DND-41 (cell line): Measurements from ENCODE around the gene MTREX.

Experiments
- ATAC-seq: fragments of 200-7000 bp; cut with Tn5 transposase; 3 replicates; pipeline ENCODE4 v1.9.1; 2021; ENCODE audit warnings: low read depth; ENCODE audit not compliant: insufficient read depth
- DNase-seq: peaks from one replicate; pipeline ENCODE4 v3.0.0-alpha.2; 2020
- H2AFZ ChIP-seq: 2 replicates; pipeline ENCODE4 v1.6.0; 2012; ENCODE audit warnings: low read depth, low read length
- H3K27ac ChIP-seq: 2 replicates; pipeline ENCODE4 v1.5.1; 2012; ENCODE audit warnings: low read length, inconsistent platforms
- H3K27me3 ChIP-seq: fragments of 200-600 bp; sonication (generic); 2 replicates; pipeline ENCODE4 v1.6.0; 2012; ENCODE audit warnings: low read length, mild to moderate bottlenecking, inconsistent platforms; ENCODE audit not compliant: insufficient read depth, poor library complexity
- H3K36me3 ChIP-seq: 2 replicates; pipeline ENCODE4 v1.5.1; 2012; ENCODE audit warnings: low read length, inconsistent platforms; ENCODE audit not compliant: insufficient read depth
- H3K4me1 ChIP-seq: 2 replicates; pipeline ENCODE4 v1.5.1; 2012; ENCODE audit warnings: mild to moderate bottlenecking, low read length; ENCODE audit not compliant: insufficient read depth
- H3K4me2 ChIP-seq: 2 replicates; pipeline ENCODE4 v1.6.0; 2012; ENCODE audit warnings: mild to moderate bottlenecking, moderate library complexity, low read length, inconsistent platforms; ENCODE audit not compliant: insufficient read depth
- H3K4me3 ChIP-seq, 2 experiments: fragments of 200-600 bp in 1 of 2; shearing (Covaris generic) in 1 of 2; 2 replicates each; pipeline ENCODE4 v1.5.1; 2012 to 2016; ENCODE audit warnings: inconsistent platforms in 2 of 2, low read length in 2 of 2, mild to moderate bottlenecking in 2 of 2, low read depth in 1 of 2, moderate library complexity in 1 of 2
- H3K79me2 ChIP-seq: 2 replicates; pipeline ENCODE4 v1.6.0; 2012; ENCODE audit warnings: low read length, inconsistent platforms; ENCODE audit not compliant: insufficient read depth
- H3K9ac ChIP-seq: 2 replicates; pipeline ENCODE4 v1.6.0; 2012; ENCODE audit warnings: low read depth, mild to moderate bottlenecking, inconsistent platforms, low read length, moderate library complexity
- H3K9me3 ChIP-seq: 2 replicates; pipeline ENCODE4 v1.5.1; 2012; ENCODE audit warnings: low read length, moderate library complexity, mild to moderate bottlenecking, inconsistent platforms; ENCODE audit not compliant: insufficient read depth, severe bottlenecking
- H4K20me1 ChIP-seq: 2 replicates; pipeline ENCODE4 v1.6.0; 2012; ENCODE audit warnings: low read length; ENCODE audit not compliant: insufficient read depth
- CTCF ChIP-seq: IDR thresholded peaks from 2 replicates; pipeline ENCODE4 v1.5.1; 2012; ENCODE audit warnings: borderline replicate concordance, low read length, moderate library complexity, mild to moderate bottlenecking; ENCODE audit not compliant: poor library complexity, severe bottlenecking; ENCODE audit errors: extremely low read depth
- EZH2 ChIP-seq: IDR thresholded peaks from 3 replicates; pipeline ENCODE4 v1.6.1; 2012; ENCODE audit warnings: borderline replicate concordance, low read depth, mild to moderate bottlenecking, moderate library complexity, low read length, inconsistent platforms; ENCODE audit not compliant: severe bottlenecking

MTREX gene

GRCh38 chr5:55470282-55470681 is 162.5 kb downstream of the MTREX start:
- Histone ChIP-seq H2AFZ (no peak overlapping the region), H4K20me1 (no peaks in the 10 kb centered on the region), H3K27me3 (no peaks in the 10 kb centered on the region), H3K4me3 (no peak overlapping the region), H3K27ac (no peak overlapping the region), H3K4me1 (no peaks in the 10 kb centered on the region), H3K79me2 (no peaks in the 10 kb centered on the region), H3K4me2 (no peak overlapping the region), H3K9me3 (no peaks in the 10 kb centered on the region), H3K36me3 (peaks cover 21% of the 10 kb centered on the region), H3K9ac (no peak overlapping the region)
- no peak for TF ChIP-seq EZH2
- no peak for ATAC-seq
- no peak for DNase-seq

- Histone ChIP-seq H3K4me1 (no peaks in the 10 kb centered on the region), H2AFZ (no peak overlapping the region), H3K9ac (no peak overlapping the region), H3K36me3 (peaks cover 11% of the 10 kb centered on the region), H4K20me1 (no peaks in the 10 kb centered on the region; the same call in 1 of the 2 replicates), H3K27me3 (no peaks in the 10 kb centered on the region), H3K4me3 (no peak overlapping the region), H3K79me2 (peaks cover 3% of the 10 kb centered on the region), H3K9me3 (no peaks in the 10 kb centered on the region), H3K27ac (no peak overlapping the region), H3K4me2 (no peak overlapping the region)
- TF ChIP-seq EZH2 (no peak), CTCF (no peak)
- DNase-seq, result no peak
- ATAC-seq, result no peak
Observed at GRCh38 chr5:55471468-55471867, 163.7 kb downstream of the MTREX start.

GRCh38 chr5:55472642-55473041 is 164.9 kb downstream of the MTREX start:
- Histone ChIP-seq H3K4me2 (no peak overlapping the region), H2AFZ (no peak overlapping the region), H3K27me3 (no peaks in the 10 kb centered on the region), H3K4me1 (no peaks in the 10 kb centered on the region), H3K9me3 (no peaks in the 10 kb centered on the region), H3K9ac (no peak overlapping the region), H3K79me2 (peaks cover 8% of the 10 kb centered on the region), H3K4me3 (no peak overlapping the region), H3K27ac (no peak overlapping the region), H3K36me3 (peaks cover 4% of the 10 kb centered on the region), H4K20me1 (no peaks in the 10 kb centered on the region; the same call in 1 of the 2 replicates)
- DNase-seq, result no peak
- ATAC-seq, result no peak
- no peak for TF ChIP-seq EZH2
- no peak for TF ChIP-seq CTCF
